ENCODE results near the gene LDLRAD3. TPM values are rescaled to one million over a fixed set of nuclear protein-coding genes. Genes with fewer than 3 reads are reported as not detected.

Gene LDLRAD3
- total and polyA plus RNA-seq, 2 experiments from 2014 or later, result 6.2 to 9.5 TPM

GRCh38 chr11:36086366-36086765 is 142.5 kb downstream of the LDLRAD3 start:
- H3K36me3 ChIP-seq, result no peaks in the 10 kb centered on the region
- DNase-seq (ENCODE audit: low read depth in 1 of 2, low spot score in 1 of 2), result no peak

GRCh38 chr11:36088266-36088972 is 144.6 kb downstream of the LDLRAD3 start:
- H3K36me3 ChIP-seq, result no peaks in the 10 kb centered on the region
- DNase-seq (ENCODE audit: low read depth in 1 of 2, low spot score in 1 of 2), result no peak
- H3K9me3 ChIP-seq (ENCODE audit: low read depth), result no peaks in the 10 kb centered on the region
- H3K4me3 ChIP-seq, result no peak overlapping the region
- no peaks in the 10 kb centered on the region for H3K27me3 ChIP-seq
- TF ChIP-seq CTCF (IDR thresholded peaks at IDR 0.05; ENCODE audit: low read depth, low read length), result no peak
- no peak overlapping the region for H3K27ac ChIP-seq
- H3K4me1 ChIP-seq (ENCODE audit: low read depth), result peaks cover 14% of the 10 kb centered on the region

More at GRCh38 chr11:36086366-36086765, 142.5 kb downstream of the LDLRAD3 start:
- H3K4me3 ChIP-seq, result no peak overlapping the region
- peaks cover 3% of the 10 kb centered on the region for H3K4me1 ChIP-seq (ENCODE audit: low read depth)
- H3K27ac ChIP-seq, result no peak overlapping the region
- H3K27me3 ChIP-seq, result no peaks in the 10 kb centered on the region
- H3K9me3 ChIP-seq (ENCODE audit: low read depth), result no peaks in the 10 kb centered on the region
- TF ChIP-seq CTCF (IDR thresholded peaks at IDR 0.05; ENCODE audit: low read depth, low read length), result no peak

GRCh38 chr11:36089920-36090319 is 146.1 kb downstream of the LDLRAD3 start:
- H3K36me3 ChIP-seq, result no peaks in the 10 kb centered on the region
- DNase-seq (ENCODE audit: low read depth in 1 of 2, low spot score in 1 of 2), result no peak
- H3K27me3 ChIP-seq, result no peaks in the 10 kb centered on the region
- no peak overlapping the region for H3K27ac ChIP-seq
- H3K4me3 ChIP-seq, result no peak overlapping the region
- no peak for TF ChIP-seq CTCF (IDR thresholded peaks at IDR 0.05; ENCODE audit: low read depth, low read length)
- no peaks in the 10 kb centered on the region for H3K9me3 ChIP-seq (ENCODE audit: low read depth)
- H3K4me1 ChIP-seq (ENCODE audit: low read depth), result peaks cover 14% of the 10 kb centered on the region

GRCh38 chr11:36090356-36091109 is 146.7 kb downstream of the LDLRAD3 start:
- Histone ChIP-seq H3K4me1 (ENCODE audit: low read depth) (peaks cover 14% of the 10 kb centered on the region), H3K27me3 (no peaks in the 10 kb centered on the region), H3K36me3 (no peaks in the 10 kb centered on the region), H3K4me3 (no peak overlapping the region), H3K9me3 (ENCODE audit: low read depth) (no peaks in the 10 kb centered on the region), H3K27ac (no peak overlapping the region)
- DNase-seq (ENCODE audit: low read depth in 1 of 2, low spot score in 1 of 2), result no peak
- no peak for TF ChIP-seq CTCF (IDR thresholded peaks at IDR 0.05; ENCODE audit: low read depth, low read length)

- Histone ChIP-seq H3K27ac (no peak overlapping the region), H3K4me1 (ENCODE audit: low read depth) (peaks cover 14% of the 10 kb centered on the region)
Observed at GRCh38 chr11:36091256-36091811, 147.5 kb downstream of the LDLRAD3 start.

More at GRCh38 chr11:36091256-36091811, 147.5 kb downstream of the LDLRAD3 start:
- peak in 1 of 2 donors; percentile 96 for DNase-seq (ENCODE audit: low read depth in 1 of 2, low spot score in 1 of 2)
- Histone ChIP-seq H3K27me3 (no peaks in the 10 kb centered on the region), H3K4me3 (no peak overlapping the region), H3K36me3 (no peaks in the 10 kb centered on the region), H3K9me3 (ENCODE audit: low read depth) (no peaks in the 10 kb centered on the region)
- TF ChIP-seq CTCF (IDR thresholded peaks at IDR 0.05; ENCODE audit: low read depth, low read length), result no peak
